ENCODE data around the gene SLC66A2. TPM values are rescaled to one million over a fixed set of nuclear protein-coding genes. Genes with fewer than 3 reads are reported as not detected.

SLC66A2 gene
- total RNA-seq, 1 experiment from 2014 or later: 13.0 TPM

DNA sequence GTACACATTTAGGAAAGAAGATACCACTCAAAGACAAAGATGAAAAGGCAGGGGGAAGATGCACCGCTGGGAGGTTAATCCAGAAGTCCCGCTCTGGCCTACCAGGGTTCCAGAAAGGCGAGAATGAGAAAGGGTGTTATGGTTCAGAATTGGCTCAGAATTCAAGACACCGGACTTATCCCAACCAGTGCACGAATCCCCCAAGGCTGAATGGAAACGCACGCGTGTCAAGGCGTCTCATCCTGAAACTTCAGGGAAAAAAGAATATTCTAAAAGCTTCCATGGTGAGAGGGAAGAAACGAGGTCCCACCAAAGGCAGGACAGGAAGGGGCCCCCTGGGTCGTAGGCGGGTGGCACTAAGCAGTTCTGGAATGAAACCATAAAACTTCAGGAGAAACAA, 71.9 kb downstream of the SLC66A2 start:
- H2BK5ac ChIP-seq (ENCODE audit: insufficient read length, low read length): no peak overlapping the region
- H3K4me2 ChIP-seq (ENCODE audit: insufficient read depth, insufficient read length, low read length): no peak overlapping the region
- H2AK5ac ChIP-seq (ENCODE audit: insufficient read length, low read length): no peak overlapping the region
- H3K14ac ChIP-seq (ENCODE audit: insufficient read depth, low read length): no peak overlapping the region
- H4K8ac ChIP-seq (replicated peaks; ENCODE audit: insufficient read length, low read depth, low read length): no peak overlapping the region
- no peak overlapping the region for H4K5ac ChIP-seq (ENCODE audit: insufficient read length, low read depth, low read length)
- no peak overlapping the region for H3K56ac ChIP-seq (ENCODE audit: insufficient read length, low read depth, low read length)
- no peak overlapping the region for H2AFZ ChIP-seq (ENCODE audit: low read length)
- no peak overlapping the region for H4K91ac ChIP-seq (ENCODE audit: insufficient read length, low read depth, low read length)
- no peak overlapping the region for H2BK15ac ChIP-seq (ENCODE audit: low read depth, low read length)
- H2BK120ac ChIP-seq (ENCODE audit: low read depth, low read length, poor library complexity, severe bottlenecking): no peak overlapping the region
- H2BK12ac ChIP-seq (ENCODE audit: insufficient read length, low read depth, low read length): no peak overlapping the region
- H3K79me2 ChIP-seq (ENCODE audit: insufficient read depth, low read length): no peaks in the 10 kb centered on the region
- H3K23me2 ChIP-seq (ENCODE audit: insufficient read length, low read depth, low read length, poor library complexity, severe bottlenecking): no peaks in the 10 kb centered on the region
- H4K20me1 ChIP-seq (ENCODE audit: control insufficient read depth, insufficient read depth, insufficient read length): no peaks in the 10 kb centered on the region
- no peaks in the 10 kb centered on the region for H3K4me1 ChIP-seq (ENCODE audit: insufficient read depth, low read length)
- no peak overlapping the region for H3T11ph ChIP-seq (ENCODE audit: low read length)
- H3K4me3 Mint-ChIP-seq: no peak overlapping the region
- H3K18ac ChIP-seq (ENCODE audit: insufficient read length, low read depth, low read length): no peak overlapping the region
- H3K27ac Mint-ChIP-seq: no peak overlapping the region
- H3K9me3 Mint-ChIP-seq: peaks cover 0 to 2% of the 10 kb centered on the region in 2 experiments; a peak in 2 of 5 replicates
- TF ChIP-seq, protein P1, sequence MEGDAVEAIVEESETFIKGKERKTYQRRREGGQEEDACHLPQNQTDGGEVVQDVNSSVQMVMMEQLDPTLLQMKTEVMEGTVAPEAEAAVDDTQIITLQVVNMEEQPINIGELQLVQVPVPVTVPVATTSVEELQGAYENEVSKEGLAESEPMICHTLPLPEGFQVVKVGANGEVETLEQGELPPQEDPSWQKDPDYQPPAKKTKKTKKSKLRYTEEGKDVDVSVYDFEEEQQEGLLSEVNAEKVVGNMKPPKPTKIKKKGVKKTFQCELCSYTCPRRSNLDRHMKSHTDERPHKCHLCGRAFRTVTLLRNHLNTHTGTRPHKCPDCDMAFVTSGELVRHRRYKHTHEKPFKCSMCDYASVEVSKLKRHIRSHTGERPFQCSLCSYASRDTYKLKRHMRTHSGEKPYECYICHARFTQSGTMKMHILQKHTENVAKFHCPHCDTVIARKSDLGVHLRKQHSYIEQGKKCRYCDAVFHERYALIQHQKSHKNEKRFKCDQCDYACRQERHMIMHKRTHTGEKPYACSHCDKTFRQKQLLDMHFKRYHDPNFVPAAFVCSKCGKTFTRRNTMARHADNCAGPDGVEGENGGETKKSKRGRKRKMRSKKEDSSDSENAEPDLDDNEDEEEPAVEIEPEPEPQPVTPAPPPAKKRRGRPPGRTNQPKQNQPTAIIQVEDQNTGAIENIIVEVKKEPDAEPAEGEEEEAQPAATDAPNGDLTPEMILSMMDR (conservative IDR thresholded peaks at IDR 0.05): no peak
- no peak overlapping the region for H2BK20ac ChIP-seq (ENCODE audit: low read depth, low read length, poor library complexity, severe bottlenecking)
- WGBS (ENCODE audit: extremely low coverage, insufficient read length, low lambda C conversion rate): no CpG with 5 or more reads among the region's 12 CpGs
- H3K4ac ChIP-seq (ENCODE audit: low read depth, low read length): no peak overlapping the region
- no peaks in the 10 kb centered on the region; the same call in 1 of the 2 replicates for H3K27me3 Mint-ChIP-seq (ENCODE audit: low read depth)
- no peak overlapping the region for H3K9ac ChIP-seq (ENCODE audit: extremely low read depth, insufficient read length, low read length)
- H3K27me3 ChIP-seq (ENCODE audit: insufficient read depth, low read length): no peaks in the 10 kb centered on the region
- H3K23ac ChIP-seq (ENCODE audit: insufficient read length, low read depth, low read length): no peak overlapping the region
- DNase-seq: no peak
- no peaks in the 10 kb centered on the region for H3K79me1 ChIP-seq (ENCODE audit: insufficient read depth, low read depth, low read length, poor library complexity, severe bottlenecking)
- H3K36me3 Mint-ChIP-seq (ENCODE audit: insufficient read depth in 1 of 3, low read depth in 3 of 3): no peaks in the 10 kb centered on the region
- H3K9me3 ChIP-seq (ENCODE audit: control insufficient read depth, low read depth, low read length): no peaks in the 10 kb centered on the region
- no peak overlapping the region for H3K27ac ChIP-seq (ENCODE audit: insufficient read length, low read depth, low read length)
- H3K4me1 Mint-ChIP-seq: peaks cover 0 to 7% of the 10 kb centered on the region in 2 experiments; a peak in 1 of 4 replicates
